Activated B cell treated with CpG ODN at 0.5 μM for 24 hours (primary cell): Measurements from ENCODE around the gene OSBPL6. TPM values are rescaled to one million over a fixed set of nuclear protein-coding genes. Genes with fewer than 3 reads are reported as not detected.

Experiments
- ATAC-seq: fragments of 200-7000 bp; cut with Tn5 transposase; one replicate; pipeline ENCODE4 v1.10.0; 2021; ENCODE audit warnings: low read depth, mild to moderate bottlenecking, moderate library complexity
- CTCF ChIA-PET: fragments of 350-600 bp; sonication (Branson Sonifier 250); formaldehyde crosslinking; loops from one replicate; lab custom pipeline; 2021; ENCODE audit warnings: antibody characterized with exemption; lab: Charles Lee
- POLR2A ChIA-PET: fragments of 350-600 bp; sonication (Branson Sonifier 250); formaldehyde crosslinking; loops from one replicate; lab custom pipeline; 2021; ENCODE audit warnings: antibody characterized with exemption; lab: Charles Lee
- DNase-seq: peaks from one replicate; pipeline ENCODE4 v3.0.0; 2022
- H3K27ac Mint-ChIP-seq: one replicate; pipeline ENCODE4 v1.8.0; 2020; ENCODE audit warnings: mixed read lengths
- H3K27me3 Mint-ChIP-seq: one replicate; pipeline ENCODE4 v1.8.0; 2021; ENCODE audit warnings: mixed read lengths
- H3K36me3 Mint-ChIP-seq: one replicate; pipeline ENCODE4 v1.8.0; 2021; ENCODE audit warnings: low read depth, mixed read lengths
- H3K4me1 Mint-ChIP-seq: one replicate; pipeline ENCODE4 v1.8.0; 2021; ENCODE audit warnings: mixed read lengths
- H3K4me3 Mint-ChIP-seq: one replicate; pipeline ENCODE4 v1.8.0; 2020; ENCODE audit warnings: mild to moderate bottlenecking, mixed read lengths
- H3K9me3 Mint-ChIP-seq: one replicate; pipeline ENCODE4 v1.8.0; 2020; ENCODE audit warnings: mixed read lengths
- intact Hi-C: fragments of 100-400 bp; cut with micrococcal nuclease; formaldehyde crosslinking; loops from one replicate; pipeline ENCODE4 v1.15.1; 2024
- total RNA-seq: library from RNA; stranded (reverse); gene quantifications from 2 replicates; pipeline ENCODE4 v1.2.3, GENCODE V29; 2022
- TF ChIP-seq, protein P1 (sequence below): fragments of 200-600 bp; IDR thresholded peaks from one replicate; pipeline ENCODE4 v1.8.0; 2022; ENCODE audit warnings: antibody characterized with exemption, mild to moderate bottlenecking

The OSBPL6 gene
- total RNA-seq, 1 donor from 2014 or later, result not detected

DNA sequence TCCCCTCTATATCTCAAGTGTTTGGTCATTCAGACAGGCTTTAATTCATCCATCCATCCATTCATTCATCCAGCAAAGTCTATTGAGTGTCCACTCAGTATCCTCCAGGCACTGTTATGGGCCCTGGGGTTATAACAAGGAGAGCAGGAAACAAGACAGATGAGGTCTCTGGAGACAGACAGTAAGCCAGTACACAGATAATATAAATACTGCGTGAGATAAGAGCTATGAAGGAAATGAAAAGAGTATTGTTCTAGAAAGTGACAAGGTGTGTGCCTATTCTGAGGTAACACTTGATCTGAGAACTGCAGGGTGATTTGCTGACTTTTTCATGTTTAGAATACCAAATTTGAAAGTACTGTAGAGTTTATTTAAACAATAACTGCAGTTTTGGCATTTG, 98.3 kb downstream of the OSBPL6 start:
- ATAC-seq (no peak), DNase-seq (no peak)
- Mint-ChIP-seq H3K36me3 (no peaks in the 10 kb centered on the region), H3K4me1 (no peaks in the 10 kb centered on the region), H3K9me3 (no peaks in the 10 kb centered on the region), H3K4me3 (no peak overlapping the region), H3K27ac (no peak overlapping the region), H3K27me3 (peaks cover 9% of the 10 kb centered on the region)
- intact Hi-C loops, result no loop called here
- TF ChIP-seq, protein P1, sequence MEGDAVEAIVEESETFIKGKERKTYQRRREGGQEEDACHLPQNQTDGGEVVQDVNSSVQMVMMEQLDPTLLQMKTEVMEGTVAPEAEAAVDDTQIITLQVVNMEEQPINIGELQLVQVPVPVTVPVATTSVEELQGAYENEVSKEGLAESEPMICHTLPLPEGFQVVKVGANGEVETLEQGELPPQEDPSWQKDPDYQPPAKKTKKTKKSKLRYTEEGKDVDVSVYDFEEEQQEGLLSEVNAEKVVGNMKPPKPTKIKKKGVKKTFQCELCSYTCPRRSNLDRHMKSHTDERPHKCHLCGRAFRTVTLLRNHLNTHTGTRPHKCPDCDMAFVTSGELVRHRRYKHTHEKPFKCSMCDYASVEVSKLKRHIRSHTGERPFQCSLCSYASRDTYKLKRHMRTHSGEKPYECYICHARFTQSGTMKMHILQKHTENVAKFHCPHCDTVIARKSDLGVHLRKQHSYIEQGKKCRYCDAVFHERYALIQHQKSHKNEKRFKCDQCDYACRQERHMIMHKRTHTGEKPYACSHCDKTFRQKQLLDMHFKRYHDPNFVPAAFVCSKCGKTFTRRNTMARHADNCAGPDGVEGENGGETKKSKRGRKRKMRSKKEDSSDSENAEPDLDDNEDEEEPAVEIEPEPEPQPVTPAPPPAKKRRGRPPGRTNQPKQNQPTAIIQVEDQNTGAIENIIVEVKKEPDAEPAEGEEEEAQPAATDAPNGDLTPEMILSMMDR, result no peak
- ChIA-PET POLR2A (no interaction called here), CTCF (no interaction called here)

DNA sequence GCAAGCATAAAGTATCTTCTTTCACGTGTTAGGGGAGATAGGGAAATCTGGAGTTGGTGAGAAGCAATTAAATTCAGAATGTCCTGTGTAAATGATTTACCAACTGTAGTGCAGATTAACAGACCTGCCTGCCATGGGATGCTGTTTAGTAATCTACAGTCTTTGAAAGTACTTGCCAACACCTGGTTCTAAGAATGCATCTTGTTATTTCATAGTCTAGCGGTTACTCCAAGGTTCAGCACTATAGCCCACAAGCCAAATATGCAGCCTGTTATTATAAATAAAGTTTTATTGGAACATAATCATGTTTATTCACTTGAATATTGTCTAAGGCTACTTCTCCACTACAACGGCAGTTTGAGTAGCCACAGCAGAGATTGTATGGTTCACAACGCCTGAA, 100.8 kb downstream of the OSBPL6 start:
- no peak overlapping the region for H3K27ac Mint-ChIP-seq
- H3K27me3 Mint-ChIP-seq, result peaks cover 12% of the 10 kb centered on the region
- H3K9me3 Mint-ChIP-seq, result no peaks in the 10 kb centered on the region
- CTCF ChIA-PET, result no interaction called here
- H3K4me3 Mint-ChIP-seq, result no peak overlapping the region
- DNase-seq, result no peak
- ATAC-seq, result no peak
- H3K36me3 Mint-ChIP-seq, result no peaks in the 10 kb centered on the region
- TF ChIP-seq, protein P1, result no peak
- intact Hi-C loops, result no loop called here
- POLR2A ChIA-PET, result no interaction called here
- H3K4me1 Mint-ChIP-seq, result no peaks in the 10 kb centered on the region

DNA sequence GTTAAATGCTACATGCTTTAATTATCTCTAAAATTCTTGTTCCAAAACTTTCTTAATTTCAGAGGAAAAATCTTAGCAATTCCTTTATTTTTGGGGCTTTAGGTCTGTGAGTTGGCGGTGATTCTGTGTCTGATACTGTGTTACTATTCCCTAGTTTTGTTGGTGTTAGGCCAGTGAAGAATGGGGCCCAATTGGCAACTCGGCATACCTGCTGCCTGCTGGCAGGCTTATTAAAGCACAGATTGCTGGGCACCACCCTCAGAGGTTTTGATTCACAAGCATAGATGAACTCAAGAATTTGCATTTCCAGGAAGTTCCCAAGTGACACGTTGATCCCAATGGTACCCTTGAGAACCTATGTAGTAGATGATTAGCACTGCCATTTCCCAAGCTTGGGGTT, 101.6 kb downstream of the OSBPL6 start:
- intact Hi-C loops, result no loop called here

DNA sequence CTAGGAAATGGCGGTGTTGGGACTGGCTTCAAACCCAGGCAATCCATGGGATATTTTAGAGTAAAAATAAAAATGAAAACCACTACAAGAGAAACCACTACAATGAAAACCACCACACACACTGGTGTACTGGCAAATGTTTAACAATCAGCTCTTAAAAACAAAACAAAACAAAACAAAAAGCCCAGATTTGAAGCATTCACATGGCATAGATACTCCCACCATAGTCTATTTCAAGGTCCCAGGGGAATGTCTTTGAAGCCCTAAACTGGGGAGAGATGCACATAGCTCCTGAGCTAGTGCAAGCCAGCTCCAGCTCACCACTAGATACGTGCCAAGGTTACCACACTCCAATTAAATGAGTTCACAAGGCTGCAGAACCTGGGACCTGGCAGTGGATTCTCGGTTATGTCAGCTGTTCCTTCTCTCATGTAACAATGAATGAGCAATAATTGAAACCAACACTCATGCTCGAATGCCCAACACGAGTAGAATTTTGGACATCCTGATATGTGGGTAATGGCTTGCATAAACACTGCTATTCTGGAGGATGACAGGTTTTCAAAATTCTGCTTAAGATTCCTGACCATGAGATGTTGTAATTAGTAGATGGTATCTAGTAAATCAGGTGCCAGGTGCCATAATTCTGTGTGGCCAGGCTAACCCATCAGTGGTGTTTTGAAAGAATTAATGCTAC, 102.2 kb downstream of the OSBPL6 start:
- POLR2A ChIA-PET, result no interaction called here
- Mint-ChIP-seq H3K27me3 (peaks cover 13% of the 10 kb centered on the region), H3K27ac (no peak overlapping the region), H3K4me1 (no peaks in the 10 kb centered on the region), H3K36me3 (no peaks in the 10 kb centered on the region), H3K9me3 (no peaks in the 10 kb centered on the region), H3K4me3 (no peak overlapping the region)
- no peak for ATAC-seq
- TF ChIP-seq, protein P1, result no peak
- no peak for DNase-seq
- intact Hi-C loops, result no loop called here
- CTCF ChIA-PET, result no interaction called here

More for the DNA sequence above, 101.6 kb downstream of the OSBPL6 start:
- TF ChIP-seq, protein P1, result no peak
- Mint-ChIP-seq H3K4me1 (no peaks in the 10 kb centered on the region), H3K27me3 (peaks cover 13% of the 10 kb centered on the region), H3K27ac (no peak overlapping the region), H3K36me3 (no peaks in the 10 kb centered on the region), H3K4me3 (no peak overlapping the region), H3K9me3 (no peaks in the 10 kb centered on the region)
- DNase-seq, result no peak
- CTCF ChIA-PET, result interaction anchor here (0.6 kb wide), 1 partner anchor 519 kb away, joined by 3 read pairs; no protein-coding TSS in a partner anchor
- POLR2A ChIA-PET, result no interaction called here
- no peak for ATAC-seq

DNA sequence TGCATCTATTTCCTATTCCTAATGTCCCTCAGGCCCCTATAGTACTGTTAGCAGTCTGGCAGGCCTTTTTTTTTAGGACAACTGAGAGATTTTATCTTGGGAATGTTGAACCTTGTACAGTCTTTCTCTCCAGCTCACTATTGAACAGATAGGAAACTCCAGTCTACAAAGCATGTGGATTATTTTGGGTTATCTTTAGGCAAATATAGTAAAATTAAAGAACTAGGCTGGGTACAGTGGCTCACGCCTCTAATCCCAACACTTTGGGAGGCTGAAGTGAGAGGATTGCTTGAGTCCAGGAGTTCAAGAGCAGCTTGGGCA, 102.7 kb downstream of the OSBPL6 start:
- Mint-ChIP-seq H3K27ac (no peak overlapping the region), H3K4me3 (no peak overlapping the region), H3K9me3 (no peaks in the 10 kb centered on the region), H3K4me1 (no peaks in the 10 kb centered on the region), H3K27me3 (peaks cover 13% of the 10 kb centered on the region), H3K36me3 (no peaks in the 10 kb centered on the region)
- ChIA-PET POLR2A (no interaction called here), CTCF (no interaction called here)
- intact Hi-C loops, result no loop called here
- ATAC-seq (no peak), DNase-seq (no peak)
- TF ChIP-seq, protein P1, result no peak
